A549 (cell line): ENCODE data around the gene FOS.

Experiments used
- BHLHE40 ChIP-seq: IDR thresholded peaks from 2 replicates; pipeline ENCODE4 v1.6.1; 2012; ENCODE audit warnings: low read depth, low read length, inconsistent platforms
- CEBPB ChIP-seq, 2 experiments: fragments of >200 bp in 1 of 2; sonication (Bioruptor Twin) in 1 of 2; formaldehyde crosslinking in 1 of 2; IDR thresholded peaks; 2 replicates each; pipeline ENCODE4 v1.6.1; 2012 to 2016
- EP300 ChIP-seq, 2 experiments: fragments of >200 bp; sonication (Bioruptor Twin); formaldehyde crosslinking; IDR thresholded peaks; 2 replicates in 1 of 2; 3 replicates in 1 of 2; pipeline ENCODE4 v1.6.1; 2016 to 2017
- HOXA7 ChIP-seq: fragments of 250-450 bp; sonication (Bioruptor Pico); IDR thresholded peaks from 2 replicates; pipeline ENCODE4 v1.5.0; 2020; ENCODE audit warnings: mild to moderate bottlenecking, moderate library complexity
- JUN ChIP-seq, 2 experiments: fragments of >200 bp; sonication (Bioruptor Twin); formaldehyde crosslinking; IDR thresholded peaks; 2 replicates in 1 of 2; 3 replicates in 1 of 2; pipeline ENCODE4 v1.6.1; 2016 to 2017
- MYC ChIP-seq: IDR thresholded peaks from 2 replicates; pipeline ENCODE4 v1.6.1; 2012; ENCODE audit warnings: mild to moderate bottlenecking, inconsistent platforms, low read length, improper control_type of control experiment, borderline replicate concordance
- NR3C1 ChIP-seq: fragments of >200 bp; sonication (Bioruptor Twin); formaldehyde crosslinking; IDR thresholded peaks from 3 replicates; pipeline ENCODE4 v1.6.1; 2017
- PHF8 ChIP-seq: fragments of 200-600 bp; sonication (generic); IDR thresholded peaks from 2 replicates; pipeline ENCODE4 v1.6.1; 2016; ENCODE audit warnings: low read depth, mild to moderate bottlenecking, antibody characterized with exemption, moderate library complexity, borderline replicate concordance
- POLR2A ChIP-seq: IDR thresholded peaks from 2 replicates; pipeline ENCODE4 v1.6.1; 2012; ENCODE audit warnings: mild to moderate bottlenecking, low read length
- TP53 ChIP-seq: fragments of 250-450 bp; sonication (Bioruptor Pico); IDR thresholded peaks from 2 replicates; pipeline ENCODE4 v1.5.0; 2021; ENCODE audit warnings: mild to moderate bottlenecking, moderate library complexity
- ZSCAN20 ChIP-seq: fragments of 250-450 bp; sonication (Bioruptor Pico); IDR thresholded peaks from 2 replicates; pipeline ENCODE4 v1.8.0; 2022; ENCODE audit warnings: mild to moderate bottlenecking, moderate library complexity
- TF ChIP-seq, protein P1 (sequence below): fragments of 150-350 bp; IDR thresholded peaks from 2 replicates; pipeline ENCODE4 v1.6.1; 2014; ENCODE audit warnings: low read depth, mild to moderate bottlenecking, low read length
- TF ChIP-seq, protein P2 (sequence below): fragments of >200 bp; sonication (Bioruptor Twin); formaldehyde crosslinking; IDR thresholded peaks from 3 replicates; pipeline ENCODE4 v1.5.1; 2016

DNA sequence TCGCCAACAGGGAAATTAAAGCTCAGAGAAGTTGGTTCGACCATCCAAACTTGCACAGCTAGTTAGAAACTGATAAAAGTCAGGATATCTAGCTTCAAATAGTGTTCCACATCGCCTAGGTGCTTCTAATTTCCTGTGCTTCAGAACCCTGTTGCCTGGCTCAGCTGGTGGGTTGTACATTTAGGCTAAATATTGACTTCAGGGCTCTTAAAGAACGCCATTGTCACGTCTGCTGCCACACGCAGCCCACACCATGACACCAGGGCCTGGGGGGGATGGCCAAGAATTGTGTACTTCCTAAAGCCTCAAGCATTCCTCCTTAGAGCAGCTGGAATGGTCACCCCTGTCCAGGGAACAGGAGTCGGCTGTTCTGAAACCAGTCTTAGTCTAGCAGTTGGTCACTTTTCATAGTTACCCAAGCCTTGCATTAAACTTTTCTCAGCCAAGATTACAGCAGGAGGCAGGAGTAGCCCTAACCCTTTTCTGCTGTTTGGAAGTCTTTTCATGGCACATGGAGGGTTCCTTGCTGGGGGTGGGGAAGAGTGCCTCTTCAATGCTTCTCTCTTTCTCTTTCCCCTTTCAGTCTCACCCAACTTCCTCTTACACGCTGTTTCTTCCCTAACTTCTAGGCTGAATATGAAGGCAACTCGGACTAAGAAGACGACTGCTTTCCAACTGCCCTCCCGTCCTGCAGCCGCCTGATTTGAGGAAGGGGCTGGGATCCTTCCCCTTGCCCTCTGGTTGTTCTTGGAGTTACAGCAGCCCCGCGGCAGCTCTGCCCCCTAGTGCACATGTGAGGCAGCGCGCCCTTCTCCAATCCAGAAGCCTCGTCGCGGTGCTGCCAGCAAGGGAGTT, 17.1 kb downstream of the FOS start:
- TF ChIP-seq POLR2A (no peak), CEBPB (IDR thresholded peaks at IDR 0.05) (no peak), BHLHE40 (no peak), NR3C1 (no peak), MYC (no peak), EP300 (IDR thresholded peaks at IDR 0.05) (no peak), TP53 (CRISPR knock-in tag) (0 out of 2 replicates have a peak, but pooled peaks have one; percentile 63), HOXA7 (peak; percentile 31; the same call in 1 of the 2 replicates), ZSCAN20 (CRISPR knock-in tag) (no peak), JUN (IDR thresholded peaks at IDR 0.05) (no peak), PHF8 (no peak)
- TF ChIP-seq, protein P1, sequence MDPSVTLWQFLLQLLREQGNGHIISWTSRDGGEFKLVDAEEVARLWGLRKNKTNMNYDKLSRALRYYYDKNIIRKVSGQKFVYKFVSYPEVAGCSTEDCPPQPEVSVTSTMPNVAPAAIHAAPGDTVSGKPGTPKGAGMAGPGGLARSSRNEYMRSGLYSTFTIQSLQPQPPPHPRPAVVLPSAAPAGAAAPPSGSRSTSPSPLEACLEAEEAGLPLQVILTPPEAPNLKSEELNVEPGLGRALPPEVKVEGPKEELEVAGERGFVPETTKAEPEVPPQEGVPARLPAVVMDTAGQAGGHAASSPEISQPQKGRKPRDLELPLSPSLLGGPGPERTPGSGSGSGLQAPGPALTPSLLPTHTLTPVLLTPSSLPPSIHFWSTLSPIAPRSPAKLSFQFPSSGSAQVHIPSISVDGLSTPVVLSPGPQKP: no peak
- TF ChIP-seq, protein P2, sequence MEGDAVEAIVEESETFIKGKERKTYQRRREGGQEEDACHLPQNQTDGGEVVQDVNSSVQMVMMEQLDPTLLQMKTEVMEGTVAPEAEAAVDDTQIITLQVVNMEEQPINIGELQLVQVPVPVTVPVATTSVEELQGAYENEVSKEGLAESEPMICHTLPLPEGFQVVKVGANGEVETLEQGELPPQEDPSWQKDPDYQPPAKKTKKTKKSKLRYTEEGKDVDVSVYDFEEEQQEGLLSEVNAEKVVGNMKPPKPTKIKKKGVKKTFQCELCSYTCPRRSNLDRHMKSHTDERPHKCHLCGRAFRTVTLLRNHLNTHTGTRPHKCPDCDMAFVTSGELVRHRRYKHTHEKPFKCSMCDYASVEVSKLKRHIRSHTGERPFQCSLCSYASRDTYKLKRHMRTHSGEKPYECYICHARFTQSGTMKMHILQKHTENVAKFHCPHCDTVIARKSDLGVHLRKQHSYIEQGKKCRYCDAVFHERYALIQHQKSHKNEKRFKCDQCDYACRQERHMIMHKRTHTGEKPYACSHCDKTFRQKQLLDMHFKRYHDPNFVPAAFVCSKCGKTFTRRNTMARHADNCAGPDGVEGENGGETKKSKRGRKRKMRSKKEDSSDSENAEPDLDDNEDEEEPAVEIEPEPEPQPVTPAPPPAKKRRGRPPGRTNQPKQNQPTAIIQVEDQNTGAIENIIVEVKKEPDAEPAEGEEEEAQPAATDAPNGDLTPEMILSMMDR: peak; percentile 93
